Right forelimb (tissue), 1 donor: ENCODE data around the gene ING5.
"Not testable (repeated sequence)": the region's sequence is repeated elsewhere in the genome, so short reads cannot be mapped to it uniquely, and the experiment has no call there.

Experiments used
- DNase-seq: peaks from one replicate; pipeline ENCODE4 v3.0.0-alpha.2; 2018

The ING5 gene

DNA sequence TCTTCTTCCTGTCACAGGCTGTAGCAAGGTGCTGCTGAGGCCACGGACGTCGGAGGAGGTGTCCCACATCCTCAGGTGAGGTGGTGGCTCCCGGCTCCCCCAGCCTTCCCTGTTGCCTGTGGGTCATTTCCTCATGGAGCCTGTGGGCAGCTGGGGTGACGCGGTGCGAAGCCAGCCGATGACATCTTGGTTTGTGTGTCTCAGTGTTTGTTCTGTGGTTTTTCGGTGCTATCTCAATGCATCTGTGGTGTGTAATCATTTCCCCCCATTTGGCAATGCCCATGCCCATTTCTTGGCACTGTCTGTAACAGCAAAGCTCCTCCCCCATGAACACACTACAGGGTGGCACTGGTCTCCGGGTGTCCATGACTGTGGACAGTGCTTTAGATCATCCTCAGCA lies 39.2 kb downstream of the ING5 start:
- DNase-seq: no peak

DNA sequence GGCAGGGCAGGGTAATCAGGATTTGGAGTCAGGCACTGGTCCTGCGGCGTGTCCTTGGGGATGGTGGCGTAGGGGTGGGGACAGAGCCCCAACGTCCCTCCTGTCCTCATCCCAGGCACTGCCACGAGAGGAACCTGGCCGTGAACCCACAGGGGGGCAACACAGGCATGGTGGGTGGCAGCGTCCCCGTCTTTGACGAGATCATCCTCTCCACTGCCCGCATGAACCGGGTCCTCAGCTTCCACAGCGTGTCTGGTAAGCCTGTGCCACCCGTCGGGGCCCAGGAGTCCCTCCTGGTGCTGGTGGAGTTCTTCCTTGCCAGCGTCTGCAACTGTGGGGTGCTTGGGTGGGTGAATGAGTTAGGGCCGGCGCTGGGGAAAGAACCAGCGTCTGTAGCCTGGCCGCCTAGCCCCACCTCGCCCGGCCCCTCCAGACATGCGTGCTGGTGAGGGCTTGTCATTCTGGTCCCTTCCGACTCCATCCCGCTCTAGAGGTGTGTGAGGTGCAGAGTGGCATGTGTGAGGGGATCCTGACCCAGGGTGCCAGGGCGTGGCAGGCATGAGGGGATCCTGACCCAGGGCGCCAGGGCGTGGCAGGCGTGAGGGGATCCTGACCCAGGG lies 40.6 kb downstream of the ING5 start:
- DNase-seq: no peak

DNA sequence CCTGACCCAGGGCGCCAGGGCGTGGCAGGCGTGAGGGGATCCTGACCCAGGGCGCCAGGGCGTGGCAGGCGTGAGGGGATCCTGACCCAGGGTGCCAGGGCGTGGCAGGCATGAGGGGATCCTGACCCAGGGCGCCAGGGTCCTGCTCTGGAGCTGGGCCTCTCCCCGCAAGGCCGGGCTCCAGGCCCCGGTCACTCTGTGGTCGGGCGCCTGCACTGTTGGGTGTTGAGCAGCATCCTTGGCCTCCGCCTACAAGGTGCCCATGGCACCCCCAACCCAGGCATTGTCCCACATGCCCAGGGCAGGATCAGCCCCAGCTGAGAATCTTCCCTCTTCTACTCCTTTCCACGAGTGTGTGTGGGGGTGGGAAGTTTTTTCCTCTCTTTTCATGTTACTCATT lies 41.2 kb downstream of the ING5 start:
- DNase-seq: not testable (repeated sequence)

DNA sequence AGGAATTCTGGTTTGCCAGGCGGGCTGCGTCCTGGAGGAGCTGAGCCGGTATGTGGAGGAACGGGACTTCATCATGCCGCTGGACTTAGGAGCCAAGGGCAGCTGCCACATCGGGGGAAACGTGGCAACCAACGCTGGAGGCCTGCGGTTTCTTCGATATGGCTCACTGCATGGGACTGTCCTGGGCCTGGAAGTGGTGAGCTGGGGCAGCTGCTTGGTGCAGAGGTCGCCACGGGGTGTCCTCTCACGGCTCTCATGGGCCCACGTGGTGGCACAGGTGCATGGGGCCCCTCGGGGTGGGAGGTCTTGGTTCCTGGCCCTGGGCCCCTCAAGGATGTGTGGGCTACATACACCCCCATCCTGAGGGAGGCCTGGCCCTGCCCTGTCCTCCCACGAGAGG lies 41.8 kb downstream of the ING5 start:
- DNase-seq: no peak

DNA sequence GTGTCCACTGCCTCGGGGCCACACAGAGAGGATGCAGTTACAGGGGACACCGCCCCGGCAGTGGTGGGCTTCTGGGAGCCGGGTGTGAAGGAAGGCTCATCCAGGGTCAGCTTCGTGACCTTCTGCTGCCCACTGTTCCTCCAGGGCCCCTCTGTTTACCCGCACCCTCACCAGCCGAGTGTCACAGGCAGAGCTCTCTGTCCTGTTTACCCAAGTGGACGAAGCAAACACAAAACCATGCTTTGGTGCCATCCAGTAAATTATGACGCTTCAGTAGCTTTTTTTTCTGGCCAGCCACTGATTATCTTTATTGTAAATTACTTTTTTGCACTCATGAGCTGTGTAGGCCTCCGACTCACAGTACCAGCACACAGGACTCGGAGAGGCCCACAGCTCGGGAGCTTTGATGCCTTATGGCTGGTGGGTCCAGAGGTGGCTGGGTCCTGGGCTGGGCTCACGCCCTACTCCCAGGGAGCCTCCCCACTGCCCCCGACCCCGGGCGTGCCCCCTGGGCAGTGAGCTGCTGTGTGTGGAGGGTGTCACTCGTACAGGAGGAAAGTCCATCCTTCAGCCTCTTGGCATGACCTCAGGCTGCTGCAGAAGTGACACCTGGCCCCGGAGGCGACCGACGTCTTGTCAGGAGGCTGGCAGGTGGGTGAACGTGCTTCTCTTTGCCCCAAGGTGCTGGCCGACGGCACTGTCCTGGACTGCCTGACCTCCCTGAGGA lies 42.4 kb downstream of the ING5 start:
- no peak for DNase-seq

DNA sequence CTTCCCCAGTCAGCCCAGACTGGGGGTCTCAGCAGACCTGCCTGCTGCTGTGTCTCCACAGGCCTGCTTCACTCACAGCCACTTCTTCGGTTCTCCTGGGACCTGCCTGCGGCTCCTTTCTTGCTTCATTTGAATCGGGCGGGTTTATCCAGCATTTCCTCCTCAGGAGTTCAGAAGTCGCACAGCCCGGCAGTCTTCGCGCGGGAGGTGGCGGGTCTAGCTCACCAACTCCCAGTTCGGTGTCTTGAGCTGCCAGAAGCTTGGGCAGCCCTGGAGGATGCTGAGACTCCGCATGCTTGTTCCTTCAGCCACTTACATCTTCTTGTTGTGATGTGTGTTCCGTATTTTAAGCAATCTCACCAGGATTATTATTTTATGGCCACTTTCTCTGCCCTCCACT lies 43.4 kb downstream of the ING5 start:
- no peak for DNase-seq

DNA sequence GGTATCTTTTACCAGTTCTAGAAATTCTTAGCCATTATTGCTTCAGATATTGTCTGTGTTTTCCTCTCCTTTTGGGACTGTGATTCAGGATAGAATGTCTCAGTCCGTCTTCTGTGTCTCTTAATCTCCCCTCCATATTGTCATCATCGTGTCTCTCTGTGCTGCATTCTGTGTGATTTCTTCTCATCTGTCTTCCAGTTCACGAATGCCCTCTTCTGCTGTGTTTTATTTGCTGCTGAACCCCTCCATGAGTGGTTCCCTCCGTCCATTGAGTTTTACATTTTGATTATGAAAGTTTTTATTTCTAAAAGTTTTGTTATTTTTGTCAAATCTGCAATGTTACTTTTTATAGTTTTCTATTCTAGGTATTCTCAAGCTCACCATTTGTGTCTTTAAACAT lies 44.2 kb downstream of the ING5 start:
- DNase-seq: no peak

DNA sequence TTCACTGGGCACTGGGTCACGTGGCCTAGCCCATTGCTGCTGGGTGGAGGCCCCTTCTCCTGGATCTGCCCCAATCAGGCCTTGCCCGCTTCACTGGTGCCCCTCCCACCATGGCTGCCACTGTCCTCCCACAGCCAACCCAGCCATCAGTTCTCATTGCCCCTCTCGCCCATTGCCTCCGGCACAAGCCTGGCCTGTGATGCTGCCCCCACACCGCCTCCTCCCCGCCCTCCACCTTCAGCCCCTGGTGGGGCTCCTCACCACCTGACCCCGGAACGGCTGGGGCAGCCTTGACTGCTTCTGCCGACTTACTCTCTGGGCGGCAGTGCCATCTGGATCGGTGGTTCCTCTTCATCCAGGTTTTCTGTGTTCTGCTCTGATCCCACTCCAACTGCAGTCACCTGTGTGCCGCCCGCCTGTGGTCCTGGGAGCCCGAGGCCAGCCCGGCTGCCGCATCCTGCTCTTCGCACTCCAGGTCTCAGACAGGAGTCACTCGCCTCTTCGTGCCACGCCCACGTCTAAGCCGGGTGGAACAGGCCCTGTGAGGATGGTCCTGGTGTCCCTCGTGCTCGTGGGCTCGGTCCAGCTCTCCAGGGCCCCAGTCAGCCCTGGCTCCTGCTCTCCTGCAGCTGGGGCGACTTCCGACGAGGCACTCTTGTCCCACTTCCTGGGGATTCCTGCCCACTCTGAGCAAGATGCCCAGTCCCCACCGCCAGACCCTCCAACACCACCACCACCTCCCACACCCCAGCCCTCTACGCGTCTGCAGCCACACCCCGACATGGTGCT lies 46.8 kb downstream of the ING5 start:
- DNase-seq: no peak

GRCh38 chr2:241750076-241750840 lies 48.4 kb downstream of the ING5 start:
- DNase-seq: no peak

DNA sequence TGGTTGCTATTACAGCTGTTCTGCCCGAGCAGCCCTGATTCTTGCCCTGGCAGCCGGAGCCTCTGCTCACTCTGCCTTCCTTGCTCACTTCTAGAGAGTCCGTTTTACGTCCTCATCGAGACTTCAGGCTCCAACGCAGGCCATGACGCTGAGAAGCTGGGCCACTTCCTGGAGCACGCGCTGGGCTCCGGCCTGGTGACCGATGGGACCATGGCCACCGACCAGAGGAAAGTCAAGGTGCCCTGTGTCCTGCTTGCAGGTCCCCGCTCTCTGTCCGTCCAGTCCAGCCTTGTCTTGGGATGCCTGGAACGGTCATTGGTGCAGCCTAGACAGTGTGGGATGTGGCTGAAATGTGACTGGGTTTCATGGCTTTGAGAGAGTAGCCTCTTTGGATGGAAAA lies 49.3 kb downstream of the ING5 start:
- no peak for DNase-seq

- no peak for DNase-seq
Observed at GRCh38 chr2:241751776-241752175, 49.9 kb downstream of the ING5 start.

GRCh38 chr2:241752253-241752652 lies 50.4 kb downstream of the ING5 start:
- DNase-seq: no peak

DNA sequence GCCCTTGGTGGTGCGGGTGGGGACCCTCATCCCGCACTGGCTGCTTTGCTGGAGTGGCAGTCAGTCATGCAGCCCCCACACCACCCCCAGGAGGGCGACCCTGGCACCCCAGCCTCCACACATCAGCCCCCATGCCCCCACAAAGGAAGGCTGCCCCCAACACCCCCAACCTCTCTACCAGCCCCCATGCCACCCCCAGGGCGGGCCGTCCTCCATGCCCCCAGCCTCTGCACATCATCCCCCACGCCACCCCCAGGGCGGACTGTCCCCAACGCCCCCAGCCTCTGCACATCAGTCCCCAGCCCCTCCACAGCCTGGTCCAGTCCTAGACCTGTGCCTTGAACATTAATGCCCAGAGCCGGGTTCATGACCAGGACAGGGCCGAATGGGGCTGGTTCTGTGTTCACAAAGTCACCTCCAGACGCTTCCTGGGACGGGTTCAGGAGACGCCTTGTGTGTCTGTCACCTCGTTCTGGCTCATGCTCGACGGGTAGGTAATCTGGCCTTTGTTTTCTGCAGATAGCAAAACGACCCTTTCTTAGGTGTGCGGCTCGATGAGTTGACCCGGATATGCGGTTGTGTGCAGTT lies 50.9 kb downstream of the ING5 start:
- DNase-seq: no peak

DNA sequence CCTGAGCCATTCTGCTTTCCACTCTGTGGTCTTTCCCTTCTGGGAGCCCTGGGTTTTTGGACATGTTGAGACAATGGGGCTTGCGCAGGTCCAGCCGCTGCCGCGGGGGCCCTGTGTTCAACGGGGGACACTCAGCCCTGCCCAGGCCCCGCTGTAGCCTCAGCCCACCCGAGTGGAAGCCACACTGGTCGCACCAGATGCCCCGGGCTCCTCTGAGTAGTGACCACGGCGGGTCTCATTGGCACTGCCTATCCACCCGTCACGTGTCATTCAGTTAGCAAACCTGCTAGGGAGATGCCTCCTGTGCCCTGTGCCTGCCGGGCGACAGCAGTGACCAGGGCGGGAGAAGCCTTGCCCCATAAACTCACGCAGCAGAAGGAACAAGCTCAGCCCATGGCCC lies 51.7 kb downstream of the ING5 start:
- no peak for DNase-seq

DNA sequence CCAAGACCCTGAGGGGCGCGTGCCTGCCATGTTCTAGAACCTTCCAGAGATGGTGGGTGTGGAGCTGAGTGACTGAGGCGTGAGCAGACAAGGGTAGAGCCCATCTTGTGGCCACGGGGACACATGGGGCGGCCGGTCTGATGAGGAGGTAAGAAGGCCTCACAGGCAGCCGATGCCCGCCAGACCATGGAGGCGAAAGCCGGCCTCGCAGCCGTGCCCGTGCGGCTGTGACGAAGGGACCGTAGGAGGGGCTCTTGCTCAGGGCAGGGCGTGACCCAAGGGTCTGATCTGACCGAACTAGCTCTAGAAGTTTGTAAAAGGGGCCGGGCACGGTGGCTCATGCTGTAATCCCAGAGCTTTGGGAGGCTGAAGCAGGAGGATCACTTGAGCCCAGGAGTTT lies 52.2 kb downstream of the ING5 start:
- DNase-seq: no peak

DNA sequence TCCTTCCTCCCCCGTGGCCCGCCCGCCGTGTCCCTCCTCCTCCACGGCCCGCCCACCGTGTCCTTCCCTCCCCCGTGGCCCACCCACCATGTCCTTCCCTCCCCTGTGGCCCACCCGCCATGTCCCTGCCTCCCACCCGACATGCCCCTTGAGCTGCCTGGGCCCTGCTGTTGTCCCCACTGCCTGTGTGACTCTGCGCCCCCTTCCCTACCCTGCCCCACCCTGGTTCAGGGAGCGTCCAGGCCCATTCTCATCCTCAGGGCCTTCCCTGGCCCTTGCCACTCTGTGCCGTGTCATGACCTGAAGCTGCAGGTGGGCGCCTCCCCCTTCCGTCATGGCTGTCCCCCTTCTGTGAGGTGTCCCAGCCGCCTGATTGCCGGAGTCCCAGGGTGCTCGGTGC lies 53.3 kb downstream of the ING5 start:
- DNase-seq: no peak

- no peak for DNase-seq
Observed at GRCh38 chr2:241755777-241756176, 53.9 kb downstream of the ING5 start.

DNA sequence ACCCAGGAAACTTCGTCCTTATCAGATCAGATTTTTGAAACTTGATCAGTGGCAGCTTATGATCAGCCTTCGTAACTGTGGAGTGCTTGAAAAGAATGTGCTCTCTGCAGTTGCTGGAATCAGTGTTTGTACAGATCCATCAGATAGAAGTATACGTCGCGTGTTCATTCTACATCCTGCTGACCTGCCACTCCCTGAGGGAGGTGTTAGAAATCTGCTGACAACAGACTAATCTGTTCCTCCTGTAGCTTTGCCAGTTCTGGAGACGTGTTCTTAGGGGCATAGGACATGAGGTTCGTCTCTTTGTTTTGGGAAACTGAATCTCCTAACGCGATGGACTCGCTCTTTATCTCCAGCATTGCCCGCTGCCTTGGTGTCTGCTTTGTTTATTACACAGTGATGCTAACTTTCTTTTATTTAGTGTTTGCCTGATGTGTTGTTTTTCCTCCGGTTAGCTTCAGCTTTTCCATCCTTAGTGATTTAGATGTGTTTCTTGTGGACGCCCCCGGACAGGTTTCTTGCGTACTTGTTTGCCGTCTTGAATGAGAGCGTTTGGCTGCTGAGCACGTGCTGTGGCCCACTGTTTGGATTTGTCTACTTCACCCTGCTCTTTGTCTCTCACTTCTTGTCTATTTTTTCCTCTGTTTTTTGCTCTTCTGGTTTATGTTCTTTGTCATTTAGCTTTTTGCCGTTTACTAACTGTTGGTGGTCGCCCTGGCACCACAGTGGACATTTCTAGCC lies 57.4 kb downstream of the ING5 start:
- peak; percentile 10 for DNase-seq

- DNase-seq: not testable (repeated sequence)
Observed at GRCh38 chr2:241759893-241760292, 58.1 kb downstream of the ING5 start.

DNA sequence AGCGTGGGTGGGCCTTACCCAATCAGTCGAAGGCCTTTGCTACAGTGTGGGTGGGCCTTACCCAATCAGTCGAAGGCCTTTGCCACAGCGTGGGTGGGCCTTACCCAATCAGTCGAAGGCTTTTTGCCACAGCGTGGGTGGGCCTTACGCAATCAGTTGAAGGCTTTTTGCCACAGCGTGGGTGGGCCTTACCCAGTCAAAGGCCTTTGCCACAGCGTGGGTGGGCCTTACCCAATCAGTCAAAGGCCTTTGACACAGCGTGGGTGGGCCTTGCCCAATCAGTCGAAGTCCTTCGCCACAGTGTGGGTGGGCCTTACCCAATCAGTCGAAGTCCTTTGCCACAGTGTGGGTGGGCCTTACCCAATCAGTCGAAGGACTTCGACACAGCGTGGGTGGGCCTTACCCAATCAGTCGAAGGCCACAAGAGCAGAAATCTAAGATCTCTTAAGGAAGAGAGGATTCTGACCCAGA lies 58.5 kb downstream of the ING5 start:
- DNase-seq: peak; percentile 39

DNA sequence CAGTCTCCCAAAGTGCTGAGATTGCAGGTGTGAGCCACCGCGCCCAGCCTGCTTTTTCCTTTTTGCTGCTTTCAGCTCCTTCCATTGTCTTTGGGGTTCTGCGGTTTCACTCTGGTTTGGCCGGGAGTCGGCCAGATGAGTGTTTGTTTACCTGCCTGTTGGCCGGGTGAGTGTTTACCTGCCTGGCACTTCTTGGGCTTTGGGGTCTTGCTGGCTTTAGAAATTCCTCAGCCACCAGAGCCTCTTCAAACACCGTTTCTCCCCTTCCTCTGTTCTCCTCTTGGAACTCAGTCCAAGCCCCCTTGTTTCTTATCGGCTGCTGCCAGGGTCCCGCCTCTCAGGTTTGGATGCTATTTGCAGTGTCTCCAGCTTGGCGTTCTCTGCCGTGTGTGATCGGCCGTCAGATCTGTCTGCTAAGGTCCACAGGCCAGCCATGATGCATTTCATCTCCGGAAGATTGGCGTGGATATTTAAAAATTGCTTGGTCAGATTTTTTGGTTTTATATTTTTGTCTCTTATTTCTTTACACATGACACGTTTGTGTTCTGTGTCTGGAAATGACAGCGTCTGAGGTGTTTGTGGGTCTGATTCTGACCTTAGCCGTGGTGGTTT lies 60.6 kb downstream of the ING5 start:
- DNase-seq: peak; percentile 30
